Measurements from ENCODE around the gene GTF2E1.

GRCh38 chr3:120795959-120796358 is 53.4 kb downstream of the GTF2E1 start:
- TF ChIP-seq CTCF (IDR thresholded peaks at IDR 0.05): no peak
- TF ChIP-seq POLR2A (IDR thresholded peaks at IDR 0.05): no peak

Data from esophagus squamous epithelium (tissue), 4 donors.